Amniotic epithelial cell (primary cell): ENCODE measurements around the gene SCNN1B.
A peak's percentile ranks its signal among the peaks of the same experiment; 100 is the strongest.

ENCODE experiments used
- DNase-seq: peaks from one replicate; pipeline ENCODE4 v3.0.0-alpha.2; 2010; ENCODE audit warnings: low read depth

Gene SCNN1B

DNA sequence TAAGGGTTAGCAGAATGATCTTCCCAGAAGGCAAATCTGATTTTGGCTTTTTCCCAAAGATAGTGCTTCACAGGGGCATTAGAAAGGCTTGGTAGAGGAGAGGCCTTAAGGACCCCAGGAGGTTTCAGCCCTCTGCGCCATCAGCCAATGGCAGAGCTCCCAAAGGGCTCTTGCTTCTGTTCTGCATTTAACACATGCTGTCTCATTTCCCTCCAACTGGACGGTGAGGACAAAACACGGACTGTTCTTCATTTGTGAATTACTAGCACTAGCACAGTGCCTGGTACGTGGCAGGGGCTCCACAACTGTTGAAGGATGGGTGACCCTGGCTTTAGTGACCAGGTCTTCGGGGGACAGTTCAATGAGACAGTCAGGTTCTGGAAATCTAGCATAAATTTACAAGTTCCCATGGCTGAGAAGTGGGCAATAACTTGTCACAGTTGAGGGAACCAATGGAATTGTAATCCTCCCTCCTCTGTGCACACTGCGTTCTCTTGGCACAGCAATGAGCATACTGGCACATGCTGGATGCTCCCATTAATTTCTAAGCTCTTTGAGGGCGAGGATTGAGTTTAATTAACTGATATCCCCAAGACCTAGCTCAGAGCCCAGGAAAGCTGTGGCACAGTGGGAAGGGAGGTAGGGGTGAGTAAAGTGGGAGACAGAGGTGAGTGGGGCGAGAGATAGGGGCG lies 105.5 kb downstream of the SCNN1B start:
- DNase-seq = no peak

DNA sequence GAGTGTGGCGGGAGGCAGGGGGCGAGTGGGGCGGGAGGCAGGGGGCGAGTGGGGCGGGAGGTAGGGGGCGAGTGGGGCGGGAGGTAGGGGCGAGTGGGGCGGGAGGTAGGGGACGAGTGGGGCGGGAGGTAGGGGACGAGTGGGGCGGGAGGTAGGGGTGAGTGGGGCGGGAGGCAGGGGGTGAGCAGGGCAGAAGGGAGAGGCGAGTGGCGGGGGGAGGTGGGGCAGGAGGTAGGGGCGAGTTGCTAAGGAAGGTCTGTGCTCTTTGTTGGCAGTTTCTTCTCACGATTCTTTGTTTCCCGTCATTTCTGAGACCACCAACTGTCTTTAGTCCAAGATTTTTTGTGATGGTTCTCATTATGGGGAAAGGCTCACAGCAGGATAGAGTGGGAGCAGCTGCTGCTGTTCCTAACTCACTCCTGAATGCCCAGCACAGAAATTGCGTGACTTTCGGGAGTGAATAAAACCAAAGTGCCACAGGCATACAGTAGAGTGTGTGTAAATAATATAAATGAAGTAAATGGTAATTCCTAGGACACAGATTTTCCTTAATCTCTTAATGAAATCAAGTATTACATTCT lies 106.2 kb downstream of the SCNN1B start:
- no peak for DNase-seq

DNA sequence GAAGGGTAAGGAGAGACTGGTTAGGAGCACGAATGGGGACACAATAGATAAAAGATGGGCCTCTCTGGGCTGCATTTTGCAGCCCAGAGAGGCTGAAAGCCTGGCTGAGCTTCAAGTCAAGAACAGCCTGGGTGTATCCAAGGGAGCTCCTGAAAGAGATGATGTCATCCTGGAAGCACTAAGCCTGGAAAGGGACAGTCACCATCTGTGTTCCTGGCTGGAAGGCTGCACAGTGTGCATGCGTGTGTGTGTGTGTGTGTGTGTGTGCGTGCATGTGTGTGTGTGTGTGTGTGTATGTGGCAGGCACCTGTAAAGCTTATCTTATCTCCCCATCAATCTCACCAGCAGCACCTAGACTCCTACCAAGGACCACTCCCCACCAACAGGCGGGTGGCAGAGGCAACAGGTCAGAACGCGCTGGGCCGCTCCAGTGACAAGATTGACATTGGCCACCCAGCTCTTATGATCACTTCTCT lies 106.8 kb downstream of the SCNN1B start:
- no peak for DNase-seq

DNA sequence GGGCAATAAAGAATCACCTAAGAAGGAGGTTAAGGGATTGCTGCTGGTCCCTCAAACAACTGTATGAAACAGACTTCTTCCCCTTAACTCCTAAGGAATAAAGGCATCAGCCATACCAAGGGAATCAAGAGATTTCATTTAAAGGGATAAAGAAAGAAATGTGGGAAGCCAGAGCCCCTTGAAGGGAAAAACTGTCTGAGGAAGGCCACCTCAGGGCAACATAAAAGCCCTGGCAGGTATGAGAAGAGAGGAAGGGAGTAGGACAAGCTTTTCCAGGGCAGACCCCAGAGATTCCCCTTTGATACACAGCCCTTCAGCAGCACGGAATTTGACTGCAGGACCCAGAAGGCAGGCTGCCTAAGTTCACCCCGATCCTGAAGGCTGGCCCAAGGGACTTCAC lies 107.4 kb downstream of the SCNN1B start:
- no peak for DNase-seq

DNA sequence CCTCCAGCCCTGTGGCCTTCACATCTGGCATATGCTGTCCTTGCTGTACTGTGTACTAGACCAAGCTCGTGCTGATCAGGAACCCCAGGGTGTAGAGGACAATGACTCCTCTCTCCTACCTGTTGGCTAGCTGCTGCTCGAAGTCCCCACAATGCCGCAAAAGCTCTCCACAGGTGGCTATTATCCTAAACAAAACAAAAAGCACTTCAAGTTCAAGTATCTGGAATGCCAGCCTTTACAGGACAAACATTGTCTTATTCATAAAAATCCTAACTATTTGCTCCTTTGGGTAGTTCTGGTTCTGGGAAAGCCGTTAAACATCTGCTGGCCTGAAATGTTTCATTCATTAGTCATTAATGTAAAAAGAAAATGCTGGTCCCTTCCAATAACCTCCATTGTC lies 108.1 kb downstream of the SCNN1B start:
- DNase-seq = no peak

DNA sequence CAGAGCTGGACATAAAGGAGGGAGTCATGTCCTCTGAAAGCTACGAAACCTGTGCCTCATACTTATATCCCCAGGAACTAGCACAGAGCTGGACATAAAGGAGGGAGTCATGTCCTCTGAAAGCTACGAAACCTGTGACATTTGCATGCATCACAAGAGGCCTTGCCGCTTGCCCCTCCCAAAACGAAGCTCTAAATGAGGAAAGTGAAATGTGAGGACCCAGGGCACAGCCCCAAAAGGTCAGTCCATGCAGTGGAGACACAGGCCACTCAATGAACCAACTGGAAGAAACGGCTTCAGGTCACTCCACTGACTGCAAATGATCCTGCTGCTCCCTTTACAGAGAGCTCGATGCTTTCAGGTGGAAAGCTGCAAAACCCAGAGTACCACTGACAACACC lies 112.6 kb downstream of the SCNN1B start:
- no peak for DNase-seq

DNA sequence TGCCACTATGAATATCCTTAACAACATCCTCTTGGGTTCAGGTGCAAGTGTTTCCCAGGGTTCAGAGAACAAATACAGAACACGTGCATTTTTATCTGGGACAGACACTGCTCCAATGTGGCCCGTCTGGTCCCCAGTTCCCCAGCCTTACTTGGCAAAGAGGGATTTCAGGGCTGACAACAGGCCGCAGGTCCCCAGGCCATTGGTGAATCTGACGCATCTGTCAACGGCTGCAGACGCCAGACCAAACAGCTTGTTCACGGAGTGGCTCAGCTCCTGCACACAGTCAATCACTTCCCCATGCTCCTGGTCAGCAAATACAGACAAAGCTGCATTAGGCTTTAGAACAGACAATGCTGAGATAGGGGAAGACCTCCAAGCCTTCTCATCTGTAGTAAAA lies 114.7 kb downstream of the SCNN1B start:
- no peak for DNase-seq

DNA sequence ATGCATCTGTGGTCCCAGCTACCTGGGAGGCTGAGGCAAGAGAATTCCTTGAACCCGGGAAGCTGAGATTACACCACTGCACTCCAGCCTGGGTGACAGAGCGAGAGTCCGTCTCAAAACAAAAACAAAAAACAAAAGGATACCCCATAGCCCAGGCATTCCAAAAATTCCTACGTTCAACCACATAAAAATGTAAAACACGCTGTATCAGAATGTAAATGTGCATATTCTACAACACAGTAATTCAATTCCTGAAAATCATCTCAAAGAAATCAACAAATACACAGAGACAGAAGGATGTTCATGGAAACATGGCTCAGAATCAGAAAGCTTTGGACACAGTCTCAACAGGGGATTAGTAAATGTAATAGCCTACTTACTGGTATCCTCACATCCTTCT lies 117.9 kb downstream of the SCNN1B start:
- peak; percentile 31 for DNase-seq

DNA sequence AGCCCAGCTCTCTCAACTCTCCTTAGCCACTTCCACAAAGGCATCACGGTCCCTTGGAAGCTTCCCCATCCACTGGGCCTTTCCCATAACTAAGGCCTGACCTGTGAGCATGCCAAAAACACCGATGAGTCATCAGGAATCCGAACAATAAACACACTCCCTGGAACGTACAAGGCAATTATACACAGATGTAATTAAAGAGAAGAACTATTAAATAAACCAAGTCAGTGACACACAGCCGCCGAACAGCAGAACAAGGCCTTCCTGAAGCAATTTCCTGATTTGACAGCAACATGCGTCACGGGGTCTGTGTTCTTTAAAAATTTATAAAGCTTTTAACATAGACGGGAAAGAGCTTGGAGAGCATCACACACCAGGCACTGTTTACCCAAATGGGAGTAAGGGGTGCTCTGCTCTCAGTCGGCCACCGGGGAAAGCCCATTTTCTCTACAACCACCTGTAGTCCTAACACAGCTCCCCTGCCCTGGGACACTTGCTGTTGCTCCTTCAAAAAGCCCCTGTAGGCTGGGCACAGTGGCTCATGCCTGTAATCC lies 121.5 kb downstream of the SCNN1B start:
- DNase-seq = peak; percentile 90

DNA sequence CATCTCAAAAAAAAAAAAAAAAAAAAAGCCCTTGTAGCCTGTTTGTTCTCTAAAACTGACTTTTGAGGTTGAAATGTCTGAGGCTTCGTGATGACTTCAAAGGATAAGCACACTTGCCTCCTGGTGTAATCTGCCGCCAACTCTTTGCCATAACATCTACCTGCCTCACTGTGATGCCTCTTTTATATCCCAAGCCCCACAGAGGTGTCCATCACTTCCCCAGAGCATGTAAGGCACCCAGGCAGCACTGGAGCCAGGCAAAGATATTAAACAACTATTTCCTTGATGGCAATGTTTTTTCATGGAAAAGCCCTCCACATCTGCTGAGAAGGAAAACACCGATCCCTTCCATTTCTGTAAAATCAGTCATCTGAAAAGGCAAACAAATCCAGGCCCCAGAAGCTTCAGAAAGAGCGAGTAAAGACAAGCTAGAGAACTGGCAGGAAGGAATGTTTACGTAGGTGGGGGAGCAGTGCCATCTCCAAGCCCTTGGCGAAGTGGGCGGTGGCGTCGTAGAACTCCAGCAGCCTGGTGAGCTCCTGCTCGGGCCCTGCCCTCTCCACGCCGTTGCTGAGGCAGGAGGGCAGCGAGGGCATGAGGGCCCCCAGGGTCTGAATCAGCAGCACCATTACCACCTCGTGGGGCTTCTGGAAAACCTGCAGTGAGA lies 122.3 kb downstream of the SCNN1B start:
- peak; percentile 28 for DNase-seq

DNA sequence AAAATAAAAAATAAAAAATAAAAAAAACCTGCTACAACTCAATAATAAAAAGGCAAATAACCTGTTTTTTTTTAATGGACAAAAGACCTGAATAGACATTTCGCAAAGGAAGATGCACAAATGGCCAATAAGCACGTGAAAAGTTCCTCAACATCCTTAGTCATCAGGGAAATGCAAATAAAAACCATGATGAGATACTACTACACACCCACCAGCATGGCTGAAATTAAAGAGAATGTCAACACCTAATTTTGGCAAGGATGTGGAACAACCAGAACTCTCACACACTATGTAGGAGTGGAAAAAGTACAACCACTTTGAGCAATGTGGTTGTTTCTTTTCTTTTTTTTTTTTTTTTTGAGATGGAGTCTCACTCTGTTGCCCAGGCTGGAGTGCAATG lies 126.2 kb downstream of the SCNN1B start:
- DNase-seq = no peak
